Ecto neural progenitor cell (in vitro differentiated cells): Measurements from ENCODE around the gene BPI.
A peak's percentile ranks its signal among the peaks of the same experiment; 100 is the strongest.
"Not testable (repeated sequence)": the region's sequence is repeated elsewhere in the genome, so short reads cannot be mapped to it uniquely, and the experiment has no call there.

Experiments
- DNase-seq: peaks from one replicate; pipeline ENCODE4 v3.0.0-alpha.2; 2018; ENCODE audit warnings: low spot score

BPI gene

GRCh38 chr20:38303908-38304379 is at the start of gene BPI:
BPI (plus strand) TSS chr20:38304156; CDS start chr20:38304224, 68 bp downstream.
- DNase-seq: no peak

DNA sequence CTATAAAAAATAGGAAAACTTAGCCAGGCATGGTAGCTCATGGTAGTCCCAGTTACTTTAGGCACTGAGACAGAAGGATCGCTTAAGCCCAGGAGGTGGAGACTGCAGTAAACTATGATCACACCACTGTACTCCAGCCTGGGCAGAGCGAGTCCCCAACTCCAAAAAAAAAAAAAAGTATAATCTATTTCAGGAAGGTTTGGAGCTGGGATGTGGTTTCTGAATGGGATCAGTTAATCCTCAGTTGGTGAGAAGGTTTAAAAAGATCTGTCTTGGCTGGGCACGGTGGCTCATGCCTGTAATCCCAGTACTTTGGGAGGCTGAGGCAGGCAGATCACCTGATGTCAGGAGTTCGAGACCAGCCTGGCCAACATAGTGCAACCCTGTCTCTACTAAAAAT is 49.3 kb upstream of the BPI start:
- DNase-seq: not testable (repeated sequence)

- DNase-seq: no peak
Measured at GRCh38 chr20:38255393-38255792, 48.6 kb upstream of the BPI start.

- no peak for DNase-seq
Measured at GRCh38 chr20:38256021-38256420, 47.9 kb upstream of the BPI start.

- DNase-seq: no peak
Measured at GRCh38 chr20:38256966-38257365, 47.0 kb upstream of the BPI start.

DNA sequence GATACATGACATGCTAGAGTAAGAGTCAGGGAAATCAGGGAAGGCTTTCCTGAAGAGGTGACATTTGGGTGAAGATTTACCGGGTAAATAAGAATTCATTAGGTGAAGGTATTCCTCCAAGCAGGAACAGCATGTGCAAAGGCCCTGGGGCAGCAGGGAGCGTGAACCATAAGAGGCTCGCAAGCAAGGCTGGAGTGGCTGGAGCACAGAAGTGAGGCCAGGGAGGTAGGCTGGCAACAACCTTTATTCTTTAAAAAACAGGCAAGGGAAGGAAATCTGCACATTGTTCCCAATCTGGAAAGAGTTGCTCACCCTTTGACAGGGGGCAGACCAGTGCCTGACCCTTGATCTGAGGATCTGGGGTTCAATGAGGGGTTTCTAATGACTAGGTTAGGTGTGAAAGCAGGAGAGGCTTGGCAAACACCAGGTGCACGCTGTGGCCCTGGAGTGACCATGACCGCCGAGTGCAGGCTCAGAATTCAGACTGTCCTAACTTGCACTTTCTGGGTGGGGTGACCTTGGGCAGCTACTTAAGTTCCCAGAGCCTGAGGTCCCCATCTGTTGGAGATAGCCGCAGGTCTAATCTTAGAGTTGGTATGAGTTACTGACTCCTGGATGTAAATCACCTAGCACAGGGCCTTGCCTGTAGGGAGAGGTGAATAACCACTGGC is 45.3 kb upstream of the BPI start:
- DNase-seq: no peak

DNA sequence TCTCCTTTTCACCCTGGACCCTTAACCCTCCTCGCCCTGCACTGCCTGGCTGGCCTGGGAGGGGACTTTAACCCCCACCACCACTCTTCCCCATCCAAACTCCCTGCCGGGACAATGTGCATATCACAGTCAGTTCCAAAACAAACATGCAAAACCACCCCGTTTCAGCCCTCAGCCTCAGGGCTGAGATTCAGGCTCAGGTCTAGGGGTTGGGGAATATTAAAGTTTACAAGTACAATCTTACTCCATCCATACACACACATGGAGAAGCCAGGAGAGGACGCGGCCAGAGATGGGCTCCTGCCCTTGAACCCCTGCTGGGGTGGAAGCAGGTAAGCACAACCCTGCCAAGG is 44.0 kb upstream of the BPI start:
- no peak for DNase-seq

DNA sequence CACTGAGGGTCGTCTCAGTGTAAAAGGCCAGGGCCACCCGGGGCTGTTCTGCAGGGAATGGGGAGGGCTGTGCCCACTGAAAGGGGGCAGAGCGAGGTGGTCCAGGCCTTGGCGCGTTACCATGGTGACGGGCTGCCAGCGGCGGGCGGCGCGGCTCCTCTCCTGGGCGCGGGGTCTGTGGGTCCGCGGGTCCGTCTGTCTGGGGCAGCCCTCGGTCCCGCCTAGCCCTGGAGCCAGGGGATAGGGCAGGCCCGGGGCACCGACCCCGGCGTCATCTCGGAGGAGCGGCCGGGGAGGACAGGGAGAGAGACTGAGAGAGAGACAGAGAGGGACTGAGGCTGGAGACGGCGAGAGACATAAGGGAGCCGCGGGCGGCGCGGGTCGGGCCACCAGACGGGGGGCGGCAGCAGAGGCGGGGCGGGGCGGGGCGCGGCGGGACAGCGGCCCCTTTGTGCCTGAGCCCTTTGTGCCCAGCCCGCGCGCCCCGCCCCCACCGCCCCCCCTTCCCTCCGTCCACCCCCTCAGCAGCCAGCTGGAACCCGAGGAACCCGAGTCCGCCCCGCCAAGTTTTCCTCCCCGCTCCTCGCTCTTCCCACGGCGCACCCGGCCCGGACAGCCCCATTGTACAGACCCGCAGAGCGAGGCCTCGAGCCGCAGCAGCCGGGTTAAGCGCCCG is 43.4 kb upstream of the BPI start, which contains the start of gene KIAA1755:
KIAA1755 (minus strand) TSS at position 358 of the 676 bp plus-strand sequence; CDS start at position 123, 235 bp downstream.
- DNase-seq: peak; percentile 70

DNA sequence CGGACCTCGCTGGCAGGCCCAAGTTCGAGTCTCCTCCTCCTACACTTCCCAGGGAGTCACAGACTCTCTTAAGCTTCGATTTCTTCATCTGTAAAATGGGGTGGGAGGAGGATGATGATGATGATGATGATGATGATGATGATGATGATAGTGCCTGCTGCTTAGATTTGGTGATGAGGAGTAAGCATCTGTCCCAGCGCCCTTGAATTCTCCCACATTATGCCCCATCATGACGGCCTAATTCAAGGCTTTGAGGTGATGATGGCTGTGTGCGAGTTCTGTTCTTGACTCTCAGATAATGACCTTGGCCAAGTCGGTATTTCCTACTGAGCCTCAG is 42.9 kb upstream of the BPI start:
- no peak for DNase-seq

DNA sequence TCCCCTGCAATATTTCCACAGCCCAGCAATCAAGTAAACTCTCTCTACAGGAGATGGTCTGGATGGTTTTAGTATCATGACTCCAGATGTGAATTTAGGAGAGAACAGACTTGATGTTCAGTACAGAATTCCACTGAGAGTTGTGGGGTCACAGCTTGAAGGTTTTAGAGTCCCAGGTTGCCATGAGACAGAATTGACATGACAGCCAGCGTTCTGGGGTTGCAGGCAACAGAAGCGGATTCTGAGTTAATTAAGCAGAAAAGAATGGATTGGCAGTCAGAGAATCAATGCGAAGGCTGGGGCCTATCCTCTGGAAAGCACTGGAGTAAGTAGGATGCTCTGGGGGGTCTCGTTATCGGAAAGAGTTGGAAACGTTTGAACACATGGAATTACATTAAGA is 41.0 kb upstream of the BPI start:
- no peak for DNase-seq

DNA sequence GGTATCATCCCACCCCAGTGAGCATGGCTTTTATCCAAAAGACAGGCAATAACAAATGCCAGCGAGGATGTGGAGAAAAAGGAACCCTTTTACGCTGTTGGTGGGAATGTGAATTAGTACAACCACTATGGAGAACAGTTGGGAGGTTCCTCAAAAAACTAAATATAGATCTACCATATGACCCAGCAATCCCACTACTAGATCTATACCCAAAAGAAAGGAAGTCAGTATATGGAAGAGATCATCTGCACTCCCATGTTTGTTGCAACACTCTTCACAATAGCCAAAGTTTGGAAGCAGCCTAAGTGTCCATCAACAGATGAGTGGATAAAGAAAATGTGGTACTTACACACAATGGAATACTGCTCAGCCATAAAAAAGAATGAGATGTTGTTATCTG is 37.5 kb upstream of the BPI start:
- no peak for DNase-seq

DNA sequence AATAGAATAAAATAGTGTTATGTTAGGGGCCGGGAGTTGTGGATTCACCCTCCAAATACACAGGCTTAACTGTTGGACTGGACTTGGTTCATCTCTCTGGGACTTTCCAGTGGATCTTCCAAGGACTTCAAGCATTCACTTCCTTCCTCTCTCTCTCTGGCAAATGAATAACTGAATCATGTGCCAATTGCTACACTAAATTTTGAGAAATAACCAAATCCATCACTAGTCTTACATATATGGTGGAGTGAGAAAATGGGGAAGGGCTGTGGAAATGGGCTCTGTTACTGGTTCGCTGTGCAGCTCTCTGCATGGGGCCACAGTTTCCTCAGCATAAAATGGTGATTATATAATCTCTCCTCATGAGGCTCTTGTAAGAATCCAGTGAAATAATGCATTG is 36.7 kb upstream of the BPI start:
- DNase-seq: no peak

- DNase-seq: no peak
Measured at GRCh38 chr20:38267901-38268514, 35.9 kb upstream of the BPI start.

DNA sequence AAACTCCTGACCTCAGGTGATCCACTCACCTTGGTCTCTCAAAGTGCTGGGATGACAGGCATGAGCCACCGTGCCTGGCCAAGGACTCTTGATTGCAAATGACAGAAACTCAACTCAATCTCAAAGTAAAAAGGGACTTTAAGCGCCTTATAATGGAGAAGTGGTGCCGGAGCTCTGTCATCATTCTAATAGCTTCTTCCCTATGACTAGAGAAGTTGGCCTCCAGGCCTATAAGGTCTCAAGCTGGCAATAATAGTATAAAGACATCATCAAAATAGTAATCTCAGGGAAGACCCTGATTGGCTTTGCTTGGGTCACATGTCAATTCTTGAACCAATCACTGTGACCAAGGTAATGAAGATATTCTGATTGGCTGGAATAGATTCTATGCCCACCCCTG is 34.9 kb upstream of the BPI start:
- no peak for DNase-seq

- no peak for DNase-seq
Measured at GRCh38 chr20:38269715-38270114, 34.2 kb upstream of the BPI start.

- no peak for DNase-seq
Measured at GRCh38 chr20:38270869-38271605, 32.9 kb upstream of the BPI start.

DNA sequence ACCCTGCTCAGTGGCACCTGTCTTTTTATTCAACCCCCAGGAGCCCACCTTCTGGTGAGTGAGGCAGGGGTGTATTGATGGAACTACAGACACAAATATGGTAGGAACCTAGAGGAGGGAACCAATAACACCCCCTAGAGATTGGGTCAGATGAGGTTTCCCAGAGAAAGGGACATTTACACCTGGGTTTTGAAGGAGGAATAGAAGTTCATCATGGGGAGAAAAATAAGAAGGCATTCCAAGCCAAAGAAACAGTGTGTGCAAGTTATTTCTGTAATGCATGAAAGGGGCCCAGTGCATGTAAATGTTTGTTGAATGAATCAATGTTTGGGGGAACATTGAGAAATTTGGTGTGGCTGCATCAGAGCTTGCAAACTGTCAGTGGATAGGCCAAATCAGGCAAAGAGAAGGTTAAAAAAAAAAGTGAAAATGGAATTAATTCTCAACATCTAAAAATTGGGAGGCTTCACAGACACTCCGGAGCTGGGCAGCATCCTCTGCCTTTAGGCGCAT is 32.3 kb upstream of the BPI start:
- DNase-seq: no peak

DNA sequence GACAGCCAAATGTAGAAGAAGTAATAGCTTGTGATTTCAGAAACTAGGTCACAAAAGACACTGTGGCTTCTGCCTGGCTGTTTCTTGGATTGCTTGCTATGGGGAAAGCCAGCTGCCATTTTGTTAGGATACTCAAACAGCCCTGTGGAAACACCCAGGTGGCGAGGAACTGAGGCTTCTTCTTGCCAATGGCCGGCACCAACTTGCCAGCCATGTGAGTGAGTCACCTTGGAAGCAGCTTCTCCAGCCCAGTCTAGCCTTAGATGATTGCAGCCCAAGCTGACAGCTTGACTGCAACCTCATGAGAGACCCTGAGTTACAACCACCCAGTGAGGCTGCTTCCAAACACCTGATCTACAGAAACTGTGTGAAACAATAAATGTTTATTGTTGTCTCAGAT is 31.6 kb upstream of the BPI start:
- no peak for DNase-seq

GRCh38 chr20:38272961-38273360 is 31.0 kb upstream of the BPI start:
- no peak for DNase-seq

DNA sequence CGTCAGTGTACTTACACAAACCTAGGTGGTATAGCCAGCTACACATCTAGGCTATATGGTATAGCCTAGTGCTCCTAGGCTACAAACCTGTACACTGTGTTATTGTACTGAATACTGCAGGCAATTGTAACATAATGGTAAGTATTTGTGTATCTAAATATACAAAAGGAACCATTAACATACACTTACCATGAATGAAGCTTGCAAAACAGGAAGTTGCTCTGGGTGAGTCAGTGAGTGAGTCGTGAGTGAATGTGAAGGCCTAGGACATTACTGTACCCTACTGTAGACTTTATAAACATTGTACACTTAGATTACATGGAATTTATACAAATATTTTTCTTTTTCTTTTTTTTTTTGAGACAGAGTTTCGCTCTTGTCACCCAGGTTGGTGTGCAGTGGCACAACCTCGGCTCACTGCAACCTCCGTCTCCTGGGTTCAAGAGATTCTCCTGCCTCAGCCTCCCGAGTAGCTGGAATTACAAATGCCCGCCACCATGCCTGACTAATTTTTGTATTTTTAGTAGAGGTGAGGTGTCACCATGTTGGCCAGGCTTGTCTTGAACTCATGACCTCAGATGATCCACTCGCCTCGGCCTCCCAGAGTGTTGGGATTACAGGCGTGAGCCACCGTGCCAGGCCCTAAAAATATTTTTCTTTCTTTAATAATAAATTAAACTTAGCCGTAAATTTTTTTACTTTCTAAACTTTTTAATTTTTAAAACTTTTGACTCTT is 28.0 kb upstream of the BPI start:
- DNase-seq: no peak

GRCh38 chr20:38277285-38277684 is 26.7 kb upstream of the BPI start:
- no peak for DNase-seq

DNA sequence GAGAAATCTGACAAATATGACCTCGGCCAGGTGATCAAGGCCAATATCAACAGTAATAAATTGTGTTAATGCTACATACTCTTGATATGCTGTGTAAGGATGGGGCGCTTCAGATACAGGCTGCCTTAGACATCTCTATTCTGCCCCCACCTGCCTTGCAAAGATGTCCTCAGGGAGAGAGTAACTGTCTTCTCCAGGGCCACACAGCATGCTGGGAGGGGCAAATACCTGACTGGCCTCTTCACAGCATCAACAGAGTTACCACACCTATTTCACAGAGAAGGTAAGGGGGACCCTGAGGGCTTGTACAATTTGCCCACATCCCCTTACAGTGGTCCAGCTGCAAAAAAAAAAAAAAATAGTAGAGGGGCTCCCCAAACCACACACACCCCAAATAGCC is 26.3 kb upstream of the BPI start:
- DNase-seq: no peak
